GM18508 (cell line): Measurements from ENCODE around the gene USP31.

Experiments used
- ATAC-seq: cut with Tn5 transposase; IDR thresholded peaks from one replicate; pipeline ENCODE4 v1.9.1; 2021; ENCODE audit warnings: moderate number of reproducible peaks; ENCODE audit not compliant: insufficient read depth, unreplicated experiment

Gene USP31

DNA sequence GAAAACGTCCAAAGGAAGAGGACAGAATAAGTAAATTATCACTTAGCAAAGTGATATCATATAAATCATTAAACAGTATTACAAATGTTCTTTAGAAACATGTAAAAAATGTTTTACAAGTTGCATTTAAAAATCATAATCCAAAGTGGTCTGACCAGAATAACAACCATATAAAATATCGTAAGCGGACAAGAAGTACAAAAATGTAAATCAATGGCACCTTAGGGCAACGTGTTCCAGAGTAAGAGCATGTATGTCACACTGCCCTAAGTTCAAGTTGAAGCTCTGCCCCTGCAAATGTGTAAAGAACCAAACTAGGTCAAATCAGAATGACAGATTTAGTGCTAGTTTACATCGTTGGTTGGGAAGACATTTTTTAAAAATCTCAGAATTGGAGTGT lies 11.4 kb downstream of the USP31 start:
- no peak for ATAC-seq

DNA sequence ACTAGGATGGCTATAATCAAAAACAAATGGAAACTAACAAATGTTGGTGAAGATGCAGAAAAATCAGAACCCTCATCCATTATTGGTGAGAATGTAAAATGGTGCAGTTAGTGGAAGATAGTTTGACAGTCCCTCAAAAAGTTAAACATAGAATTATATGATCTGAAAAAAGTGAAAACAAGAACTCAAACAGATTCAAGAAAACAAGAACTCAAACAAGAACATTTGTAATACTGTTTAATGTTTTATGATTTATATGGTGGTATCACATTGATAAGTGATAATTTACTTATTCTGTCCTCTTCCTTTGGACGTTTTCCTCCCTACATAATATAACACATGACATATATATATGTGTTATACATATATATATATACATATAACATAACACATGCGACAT lies 12.0 kb downstream of the USP31 start:
- ATAC-seq, result no peak

DNA sequence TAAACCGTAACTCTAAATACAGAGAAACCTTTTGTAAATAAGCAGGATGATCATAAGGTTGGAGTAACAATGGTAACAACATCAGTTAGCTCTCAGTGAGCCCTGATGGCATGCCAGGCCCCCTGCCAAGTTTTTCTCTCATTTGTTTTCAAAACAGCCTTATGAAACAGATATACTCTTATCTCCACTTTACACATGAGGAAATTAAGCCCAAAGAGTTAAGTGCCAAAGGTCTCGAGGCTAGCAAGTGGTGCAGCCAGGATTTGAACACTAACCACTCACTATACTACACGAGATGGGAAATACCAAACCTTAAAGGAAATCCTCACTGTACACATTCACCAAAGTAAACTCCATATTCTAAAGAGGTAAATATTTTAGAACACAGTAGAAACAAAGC lies 15.0 kb downstream of the USP31 start:
- no peak for ATAC-seq

GRCh38 chr16:23132775-23133463 lies 16.3 kb downstream of the USP31 start:
- no peak for ATAC-seq

DNA sequence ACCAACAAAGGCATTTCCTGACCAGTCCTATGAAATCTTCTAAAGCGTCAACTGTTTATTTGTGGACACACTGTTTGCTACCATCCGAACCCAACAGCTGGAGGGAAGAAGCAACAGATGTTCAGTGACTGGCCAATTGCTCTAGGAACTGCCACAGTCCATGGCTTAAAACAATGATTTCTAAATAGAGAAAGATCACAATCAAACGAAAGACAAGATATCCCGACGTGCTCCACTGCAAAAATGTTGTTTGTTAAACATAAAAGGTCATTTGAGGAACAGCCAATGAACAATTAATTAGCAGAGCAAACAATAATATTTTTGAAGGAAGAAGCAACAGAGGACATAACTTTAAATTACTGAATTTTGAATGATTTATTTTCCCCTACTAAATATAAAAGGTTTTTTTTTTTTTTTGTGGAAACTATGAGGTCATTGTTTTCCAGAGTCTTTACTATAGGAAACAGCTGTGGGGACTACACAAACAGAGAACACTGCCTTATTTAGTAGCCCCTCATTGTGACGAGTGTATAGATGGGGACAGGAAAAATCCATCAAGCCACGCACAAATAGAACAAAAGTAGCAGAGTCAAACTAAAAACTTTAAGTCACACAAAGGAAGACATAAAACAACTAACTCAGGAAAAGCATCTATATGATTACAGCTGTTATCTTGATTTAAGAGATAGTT lies 17.2 kb downstream of the USP31 start:
- no peak for ATAC-seq

DNA sequence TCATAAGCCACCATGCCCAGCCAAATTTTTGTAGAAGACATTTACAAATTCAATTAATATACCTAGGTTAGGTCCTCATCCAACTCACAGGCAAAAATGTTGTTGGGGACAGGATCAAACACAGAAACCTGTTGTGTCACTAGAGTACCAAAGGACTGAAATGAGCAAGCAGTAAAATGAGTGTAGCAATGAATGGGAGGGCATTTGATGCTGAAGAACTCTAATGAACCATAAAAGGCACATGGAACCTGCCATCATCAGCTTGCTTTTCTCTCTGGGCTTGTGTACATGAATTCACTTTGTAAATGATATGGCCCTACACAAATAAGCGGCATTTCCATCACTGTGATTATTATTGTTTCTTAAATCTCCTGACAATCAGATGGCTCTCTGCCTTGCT lies 17.8 kb downstream of the USP31 start:
- no peak for ATAC-seq

DNA sequence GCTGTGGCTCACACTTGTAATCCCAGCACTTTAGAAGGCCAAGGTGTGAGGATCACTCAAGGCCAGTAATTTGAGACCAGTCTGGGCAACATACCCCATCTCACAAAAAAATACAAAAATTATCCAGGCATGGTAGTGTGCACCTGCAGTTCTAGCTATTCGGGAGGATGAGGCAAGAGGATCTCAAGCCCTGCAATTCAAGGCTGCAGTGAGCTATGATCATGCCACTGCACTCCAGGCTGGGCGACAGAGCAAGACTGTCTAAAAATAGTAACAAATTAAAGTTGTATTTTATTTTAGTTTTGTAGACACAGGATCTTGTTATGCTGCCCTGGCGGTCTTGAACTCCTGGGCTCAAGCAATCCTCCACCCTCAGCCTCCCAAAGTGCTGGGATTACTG lies 18.2 kb downstream of the USP31 start:
- no peak for ATAC-seq

GRCh38 chr16:23129686-23130085 lies 19.6 kb downstream of the USP31 start:
- ATAC-seq, result no peak

DNA sequence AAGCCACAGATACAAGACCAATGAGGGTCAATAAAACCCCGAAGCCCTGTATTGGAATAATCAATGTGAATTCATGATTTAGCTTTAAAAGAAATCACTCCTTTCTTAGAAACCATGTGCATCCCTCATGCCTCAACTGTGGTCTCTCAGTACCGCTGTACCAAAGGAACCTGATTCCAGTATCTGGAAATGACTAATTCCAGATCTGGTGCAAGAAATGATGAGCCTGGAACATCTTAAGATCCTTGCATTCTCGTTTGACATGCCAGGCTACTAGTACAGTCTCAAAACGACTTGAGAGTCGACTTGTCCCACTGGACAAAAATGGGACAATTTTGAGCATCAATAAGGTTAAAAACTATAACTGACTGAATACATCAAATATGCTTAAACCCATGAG lies 21.2 kb downstream of the USP31 start:
- ATAC-seq, result no peak

DNA sequence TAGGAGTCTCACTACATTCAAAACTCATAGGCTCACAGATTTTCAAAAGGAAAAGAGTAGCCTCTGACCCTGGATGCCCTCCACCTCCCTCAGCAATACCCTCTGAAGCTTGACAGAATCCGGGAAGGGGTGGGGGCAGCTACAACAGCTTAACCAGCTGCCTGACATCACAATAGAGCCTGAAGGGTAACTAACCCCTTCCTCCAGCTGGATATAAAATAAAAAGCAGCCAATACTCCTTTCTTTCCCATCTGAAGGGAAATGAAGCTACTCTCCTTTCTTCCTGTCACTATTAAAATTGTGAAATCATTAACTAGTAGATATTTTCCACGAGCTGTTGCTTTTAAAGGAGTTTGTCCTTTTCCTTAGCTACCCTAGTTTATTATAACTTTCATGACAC lies 24.0 kb downstream of the USP31 start:
- ATAC-seq, result no peak

DNA sequence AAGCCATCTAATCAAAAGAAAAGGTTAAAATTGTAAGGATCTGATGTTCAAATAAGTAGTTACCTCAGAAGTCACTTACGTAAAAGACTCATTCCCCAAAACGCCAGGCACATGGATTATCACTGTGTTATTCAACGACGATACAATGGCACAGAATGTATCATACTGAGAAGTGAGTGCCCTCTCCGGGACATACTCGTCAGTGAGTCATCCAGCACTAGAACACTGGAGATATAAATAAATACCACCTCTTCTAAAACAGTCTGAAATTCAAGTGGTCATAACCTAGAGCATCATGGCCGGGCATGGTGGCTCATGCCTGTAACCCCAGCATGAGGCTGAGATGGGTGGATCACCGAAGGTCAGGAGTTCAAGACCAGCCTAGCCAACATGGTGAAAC lies 24.9 kb downstream of the USP31 start:
- ATAC-seq, result no peak

DNA sequence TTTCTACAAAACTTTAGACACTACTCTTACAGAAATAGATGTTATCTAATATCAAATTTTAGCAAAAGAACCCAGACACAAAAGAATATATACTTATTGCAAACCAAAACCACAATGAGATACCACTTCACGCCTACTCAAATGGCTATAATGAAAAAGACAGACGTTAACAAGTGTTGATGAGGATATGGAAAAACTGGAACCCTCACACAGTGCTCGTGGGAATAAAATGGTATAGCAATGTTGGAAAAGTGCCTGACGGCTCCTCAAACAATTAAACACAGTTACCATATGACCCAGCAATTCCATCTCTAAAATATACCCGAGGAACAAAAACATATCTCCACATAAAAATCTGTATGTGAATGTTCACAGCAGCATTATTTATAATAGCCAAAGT lies 27.1 kb downstream of the USP31 start:
- ATAC-seq, result no peak

GRCh38 chr16:23121024-23121423 lies 28.2 kb downstream of the USP31 start:
- no peak for ATAC-seq

- ATAC-seq, result no peak
These were observed 28.7 kb downstream of the USP31 start for GRCh38 chr16:23120562-23120961.

DNA sequence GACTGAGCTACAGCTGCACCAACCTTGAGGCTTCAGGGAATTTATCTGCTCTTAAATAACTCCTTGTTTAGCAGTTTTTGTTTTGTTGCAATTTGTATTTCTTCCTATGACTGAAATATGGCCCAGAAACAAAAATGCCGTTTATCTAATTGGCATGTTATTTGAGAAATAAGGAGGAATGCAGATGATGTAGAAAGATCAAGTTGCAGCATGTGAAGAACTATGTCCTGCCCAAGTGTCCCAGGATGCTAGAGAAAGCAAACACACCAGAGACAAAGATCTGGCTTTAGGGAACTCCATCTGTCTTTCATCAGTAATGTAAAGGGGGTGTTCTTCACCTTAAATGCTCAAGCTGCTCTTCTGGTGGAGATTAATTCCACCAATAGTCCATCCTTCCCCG lies 29.7 kb downstream of the USP31 start:
- ATAC-seq, result no peak

GRCh38 chr16:23114131-23114904 lies 34.9 kb downstream of the USP31 start:
- ATAC-seq, result no peak

DNA sequence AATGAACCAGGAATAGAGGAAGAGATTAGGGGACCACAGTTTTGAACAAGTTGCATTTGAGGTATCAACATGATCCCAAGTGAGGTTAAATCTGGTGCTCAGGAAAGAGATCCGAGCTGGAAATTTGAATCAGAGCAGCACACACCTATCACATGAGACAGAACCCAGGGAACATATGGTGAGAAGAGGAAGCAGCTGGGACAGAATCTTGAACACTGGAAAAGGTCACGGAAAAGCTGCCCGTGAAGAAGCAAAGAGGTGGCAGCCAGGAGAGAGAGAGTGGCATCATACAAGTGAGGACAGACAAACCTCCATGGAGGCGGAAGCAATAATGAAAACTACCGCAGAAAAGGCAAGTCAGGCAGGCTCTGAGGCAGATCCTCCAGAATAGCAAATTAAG lies 36.1 kb downstream of the USP31 start:
- ATAC-seq, result no peak

- no peak for ATAC-seq
These were observed 38.9 kb downstream of the USP31 start for GRCh38 chr16:23110257-23110899.

GRCh38 chr16:23107936-23108335 lies 41.3 kb downstream of the USP31 start:
- ATAC-seq, result no peak

DNA sequence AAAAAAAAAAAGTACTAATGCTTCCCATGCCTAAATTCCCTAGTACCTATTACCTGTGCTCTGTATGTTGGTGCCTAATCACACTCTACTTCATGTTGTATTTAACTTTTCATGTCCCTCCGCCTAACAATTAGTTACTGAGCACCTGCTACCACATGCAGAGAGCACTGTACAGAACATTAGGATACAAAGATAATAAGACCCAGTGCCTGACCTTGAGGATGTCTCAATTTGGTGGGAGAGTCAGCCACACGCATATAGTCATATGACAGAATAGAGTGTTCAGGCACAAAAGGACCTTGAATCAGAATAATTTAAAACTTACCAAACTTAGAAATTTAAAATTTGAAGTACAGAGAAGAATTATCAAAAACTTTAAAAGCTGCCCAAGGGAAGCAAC lies 42.1 kb downstream of the USP31 start:
- ATAC-seq, result no peak

DNA sequence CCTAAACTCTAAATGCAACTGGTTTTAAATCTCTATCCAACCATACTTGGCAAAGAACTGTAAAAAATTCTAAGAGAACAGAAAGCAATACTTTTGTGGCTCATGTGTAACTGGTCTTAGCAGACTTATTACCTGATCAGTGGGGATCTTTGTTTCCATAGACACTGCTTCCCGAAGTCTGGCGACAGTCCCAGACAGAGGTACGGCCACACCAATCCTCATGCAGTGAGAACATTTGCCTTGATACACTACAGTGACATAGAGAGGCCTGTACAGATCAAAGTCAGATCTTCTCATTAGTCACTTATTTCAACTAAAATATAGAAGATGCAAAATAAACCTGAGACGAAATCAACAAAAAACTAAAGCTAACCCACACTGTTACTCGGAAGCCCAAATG lies 43.9 kb downstream of the USP31 start:
- ATAC-seq, result no peak
